HL-60 (cell line): ENCODE data around the gene WASHC2A.
"Not testable (repeated sequence)": the region's sequence is repeated elsewhere in the genome, so short reads cannot be mapped to it uniquely, and the experiment has no call there.

Experiments
- DNase-seq, 2 experiments: peaks; one replicate each; pipeline ENCODE4 v3.0.0-alpha.2; 2010 to 2020; ENCODE audit warnings: low read depth in 1 of 2, low spot score in 1 of 2
- H3K27ac ChIP-seq: fragments of 250-450 bp; sonication (Bioruptor Pico); replicated peaks from 2 replicates; pipeline ENCODE4 v1.5.1; 2020; ENCODE audit warnings: mild to moderate bottlenecking, moderate library complexity
- H3K27me3 ChIP-seq: fragments of 250-450 bp; sonication (Bioruptor Pico); 2 replicates; pipeline ENCODE4 v1.5.1; 2021; ENCODE audit warnings: mild to moderate bottlenecking, moderate library complexity; ENCODE audit not compliant: insufficient read depth, poor library complexity, severe bottlenecking
- H3K4me3 ChIP-seq: replicated peaks from 2 replicates; pipeline ENCODE4 v1.5.1; 2011; ENCODE audit warnings: mild to moderate bottlenecking, control low read depth, low read length; ENCODE audit not compliant: insufficient read depth
- GABPA ChIP-seq: IDR thresholded peaks from 2 replicates; pipeline ENCODE4 v1.6.1; 2012; ENCODE audit warnings: low read depth
- POLR2AphosphoS5 ChIP-seq: IDR thresholded peaks from 2 replicates; pipeline ENCODE4 v1.6.1; 2012; ENCODE audit warnings: low read depth
- SPI1 ChIP-seq: IDR thresholded peaks from 2 replicates; pipeline ENCODE4 v1.6.1; 2012; ENCODE audit warnings: low read depth, mild to moderate bottlenecking, borderline replicate concordance
- TF ChIP-seq, protein P1 (sequence below): IDR thresholded peaks from one replicate; pipeline ENCODE4 v1.5.1; 2011; ENCODE audit warnings: low read length, control low read depth, inconsistent platforms; ENCODE audit not compliant: insufficient read depth
- TF ChIP-seq, protein P2 (sequence below): IDR thresholded peaks from 2 replicates; pipeline ENCODE4 v1.6.1; 2012; ENCODE audit warnings: low read depth; ENCODE audit not compliant: insufficient replicate concordance

The WASHC2A gene

DNA sequence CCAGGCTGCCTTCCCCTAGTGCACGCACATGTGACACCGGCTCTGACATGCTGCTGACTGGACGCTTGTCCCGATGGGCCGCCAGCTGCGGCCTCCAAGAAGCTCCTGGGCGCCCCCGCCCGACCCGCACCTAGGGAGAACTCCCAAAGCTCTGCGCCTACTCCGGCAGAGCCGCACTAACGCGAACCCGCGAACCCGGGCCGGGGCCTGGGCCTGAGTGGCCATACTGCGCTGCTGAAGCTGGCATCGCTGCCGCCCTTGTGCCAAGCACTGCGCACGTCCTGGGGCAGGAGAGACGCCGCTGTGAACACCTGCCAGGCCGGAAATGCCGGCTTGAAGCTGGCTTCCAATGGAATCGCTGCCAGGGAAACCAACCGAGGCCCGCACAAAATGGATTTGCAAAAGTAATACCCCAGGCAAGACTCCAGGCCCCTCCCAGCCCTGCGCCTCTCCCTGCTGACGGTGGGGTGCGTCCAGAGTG is 85.1 kb downstream of the WASHC2A start:
- no peak for DNase-seq
- H3K4me3 ChIP-seq, result no peak overlapping the region
- no peak overlapping the region for H3K27ac ChIP-seq
- TF ChIP-seq POLR2AphosphoS5 (no peak), GABPA (no peak), SPI1 (no peak)
- TF ChIP-seq, protein P1, sequence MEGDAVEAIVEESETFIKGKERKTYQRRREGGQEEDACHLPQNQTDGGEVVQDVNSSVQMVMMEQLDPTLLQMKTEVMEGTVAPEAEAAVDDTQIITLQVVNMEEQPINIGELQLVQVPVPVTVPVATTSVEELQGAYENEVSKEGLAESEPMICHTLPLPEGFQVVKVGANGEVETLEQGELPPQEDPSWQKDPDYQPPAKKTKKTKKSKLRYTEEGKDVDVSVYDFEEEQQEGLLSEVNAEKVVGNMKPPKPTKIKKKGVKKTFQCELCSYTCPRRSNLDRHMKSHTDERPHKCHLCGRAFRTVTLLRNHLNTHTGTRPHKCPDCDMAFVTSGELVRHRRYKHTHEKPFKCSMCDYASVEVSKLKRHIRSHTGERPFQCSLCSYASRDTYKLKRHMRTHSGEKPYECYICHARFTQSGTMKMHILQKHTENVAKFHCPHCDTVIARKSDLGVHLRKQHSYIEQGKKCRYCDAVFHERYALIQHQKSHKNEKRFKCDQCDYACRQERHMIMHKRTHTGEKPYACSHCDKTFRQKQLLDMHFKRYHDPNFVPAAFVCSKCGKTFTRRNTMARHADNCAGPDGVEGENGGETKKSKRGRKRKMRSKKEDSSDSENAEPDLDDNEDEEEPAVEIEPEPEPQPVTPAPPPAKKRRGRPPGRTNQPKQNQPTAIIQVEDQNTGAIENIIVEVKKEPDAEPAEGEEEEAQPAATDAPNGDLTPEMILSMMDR, result no peak
- TF ChIP-seq, protein P2, sequence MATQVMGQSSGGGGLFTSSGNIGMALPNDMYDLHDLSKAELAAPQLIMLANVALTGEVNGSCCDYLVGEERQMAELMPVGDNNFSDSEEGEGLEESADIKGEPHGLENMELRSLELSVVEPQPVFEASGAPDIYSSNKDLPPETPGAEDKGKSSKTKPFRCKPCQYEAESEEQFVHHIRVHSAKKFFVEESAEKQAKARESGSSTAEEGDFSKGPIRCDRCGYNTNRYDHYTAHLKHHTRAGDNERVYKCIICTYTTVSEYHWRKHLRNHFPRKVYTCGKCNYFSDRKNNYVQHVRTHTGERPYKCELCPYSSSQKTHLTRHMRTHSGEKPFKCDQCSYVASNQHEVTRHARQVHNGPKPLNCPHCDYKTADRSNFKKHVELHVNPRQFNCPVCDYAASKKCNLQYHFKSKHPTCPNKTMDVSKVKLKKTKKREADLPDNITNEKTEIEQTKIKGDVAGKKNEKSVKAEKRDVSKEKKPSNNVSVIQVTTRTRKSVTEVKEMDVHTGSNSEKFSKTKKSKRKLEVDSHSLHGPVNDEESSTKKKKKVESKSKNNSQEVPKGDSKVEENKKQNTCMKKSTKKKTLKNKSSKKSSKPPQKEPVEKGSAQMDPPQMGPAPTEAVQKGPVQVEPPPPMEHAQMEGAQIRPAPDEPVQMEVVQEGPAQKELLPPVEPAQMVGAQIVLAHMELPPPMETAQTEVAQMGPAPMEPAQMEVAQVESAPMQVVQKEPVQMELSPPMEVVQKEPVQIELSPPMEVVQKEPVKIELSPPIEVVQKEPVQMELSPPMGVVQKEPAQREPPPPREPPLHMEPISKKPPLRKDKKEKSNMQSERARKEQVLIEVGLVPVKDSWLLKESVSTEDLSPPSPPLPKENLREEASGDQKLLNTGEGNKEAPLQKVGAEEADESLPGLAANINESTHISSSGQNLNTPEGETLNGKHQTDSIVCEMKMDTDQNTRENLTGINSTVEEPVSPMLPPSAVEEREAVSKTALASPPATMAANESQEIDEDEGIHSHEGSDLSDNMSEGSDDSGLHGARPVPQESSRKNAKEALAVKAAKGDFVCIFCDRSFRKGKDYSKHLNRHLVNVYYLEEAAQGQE, result no peak
- no peaks in the 10 kb centered on the region for H3K27me3 ChIP-seq

DNA sequence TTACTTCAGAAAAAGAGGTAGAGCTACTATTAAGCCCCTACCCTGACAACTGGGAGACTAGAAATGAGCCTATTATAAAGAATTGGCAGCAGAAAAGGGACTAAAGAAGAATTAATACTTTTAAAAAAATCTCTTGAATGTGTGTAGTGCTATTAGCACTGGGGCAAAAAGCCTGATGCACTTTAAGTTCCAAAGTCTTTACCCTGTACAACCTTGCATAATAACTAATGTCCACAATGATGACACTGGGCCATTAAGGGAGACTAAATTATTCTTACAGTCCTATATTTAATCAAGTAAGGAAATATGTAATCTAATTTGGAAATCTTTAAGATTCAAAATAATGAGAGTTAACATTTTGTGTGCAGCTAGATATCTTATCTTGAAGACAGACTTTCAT is 90.1 kb downstream of the WASHC2A start:
- H3K4me3 ChIP-seq, H3K27ac ChIP-seq, DNase-seq, H3K27me3 ChIP-seq: not testable (repeated sequence)

DNA sequence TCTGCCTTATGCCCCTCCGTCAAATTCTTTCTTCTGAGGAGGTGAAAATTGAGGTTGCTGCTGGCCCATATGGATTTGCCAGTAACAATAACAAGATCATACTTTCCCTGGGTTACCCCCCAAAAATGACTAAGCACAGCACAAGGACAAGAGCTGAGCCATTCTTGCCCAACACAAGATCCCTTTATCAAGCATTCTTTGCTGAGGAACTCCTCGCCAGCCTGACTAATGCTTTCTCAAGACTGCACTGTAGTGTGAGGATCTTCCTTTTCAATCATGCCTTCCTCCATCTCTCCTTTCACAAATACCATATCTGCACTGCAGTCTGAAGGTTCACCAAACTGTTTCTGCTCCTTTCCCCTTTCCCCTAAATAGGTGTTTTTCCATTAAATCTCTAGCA is 92.1 kb downstream of the WASHC2A start:
- not testable (repeated sequence) for H3K27me3 ChIP-seq, H3K27ac ChIP-seq, DNase-seq, H3K4me3 ChIP-seq

GRCh38 chr10:50165038-50165437 is 97.3 kb downstream of the WASHC2A start:
- not testable (repeated sequence) for H3K27ac ChIP-seq, H3K27me3 ChIP-seq, H3K4me3 ChIP-seq, DNase-seq

GRCh38 chr10:50167833-50168232 is 100.1 kb downstream of the WASHC2A start:
- H3K27ac ChIP-seq, DNase-seq, H3K4me3 ChIP-seq, H3K27me3 ChIP-seq: not testable (repeated sequence)

DNA sequence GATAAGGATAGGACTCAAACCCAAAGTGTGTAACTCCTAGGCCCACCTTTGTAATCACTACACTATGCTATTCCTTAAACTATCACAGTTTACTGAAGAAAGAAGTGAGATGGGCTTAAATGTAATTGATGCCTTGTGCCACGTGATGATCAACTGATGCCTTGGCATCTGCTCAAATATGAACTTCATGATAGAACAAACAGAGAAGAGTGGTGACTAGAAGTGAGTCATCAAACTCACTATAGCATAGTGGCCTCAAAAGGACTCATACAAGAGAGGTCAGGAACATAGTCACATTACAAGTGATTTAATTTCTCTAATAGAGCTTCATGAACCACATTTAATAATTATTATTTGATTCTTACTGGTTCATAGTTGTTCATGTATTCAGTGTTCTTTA is 101.8 kb downstream of the WASHC2A start:
- H3K27me3 ChIP-seq, H3K27ac ChIP-seq, DNase-seq, H3K4me3 ChIP-seq: not testable (repeated sequence)

GRCh38 chr10:50174788-50175525 is 107.2 kb downstream of the WASHC2A start:
- not testable (repeated sequence) for DNase-seq, H3K27me3 ChIP-seq, H3K4me3 ChIP-seq, H3K27ac ChIP-seq
